MM.1S (cell line): ENCODE results near the gene ZNF765.
"Not testable (repeated sequence)": the region's sequence is repeated elsewhere in the genome, so short reads cannot be mapped to it uniquely, and the experiment has no call there.

ENCODE experiments used
- CTCF ChIP-seq: fragments of 300-600 bp; sonication (generic); IDR thresholded peaks from 2 replicates; pipeline ENCODE4 v1.5.1; 2016; ENCODE audit warnings: antibody characterized with exemption, low read length, mixed read lengths
- EZH2phosphoT487 ChIP-seq: fragments of 300-600 bp; sonication (generic); IDR thresholded peaks from 2 replicates; pipeline ENCODE4 v1.6.1; 2018; ENCODE audit warnings: antibody characterized with exemption, low read length

GRCh38 chr19:53474832-53475231 lies 79.9 kb downstream of the ZNF765 start:
- TF ChIP-seq CTCF, EZH2phosphoT487: not testable (repeated sequence)
